SK-N-SH (cell line): Measurements from ENCODE around the gene LENG9. TPM values are rescaled to one million over a fixed set of nuclear protein-coding genes. Genes with fewer than 3 reads are reported as not detected.

Experiments
- CTCF ChIA-PET: fragments of 300-600, 350-600 bp; formaldehyde crosslinking; extraction: SDS; loops from one replicate; lab custom pipeline; 2021; lab: Yijun Ruan, JAX
- POLR2A ChIA-PET: fragments of 350-600 bp; sonication (Branson Sonifier 250); formaldehyde crosslinking; extraction: SDS; loops from one replicate; lab custom pipeline; 2020; ENCODE audit warnings: antibody characterized with exemption, inconsistent platforms; lab: Yijun Ruan, JAX
- DNase-seq: peaks from one replicate; pipeline ENCODE4 v3.0.0; 2012
- H2AFZ ChIP-seq: fragments of 200-600 bp; sonication (generic); 2 replicates; pipeline ENCODE4 v1.8.1; 2016; ENCODE audit warnings: antibody characterized with exemption, mild to moderate bottlenecking, low read depth
- H3F3A ChIP-seq: fragments of 200-600 bp; sonication (generic); replicated peaks from 2 replicates; pipeline ENCODE3; 2016; ENCODE audit warnings: antibody characterized with exemption, mild to moderate bottlenecking; ENCODE audit not compliant: insufficient read depth
- H3K27ac ChIP-seq, 2 experiments: fragments of 200-500 bp in 1 of 2; fragments of 200-600 bp in 1 of 2; sonication (Bioruptor generic) in 1 of 2; sonication (generic), shearing (Covaris generic) in 1 of 2; 2 replicates each; pipeline versions ENCODE4 v1.5.1 to v1.6.1; 2014 to 2016; ENCODE audit warnings: low read depth in 2 of 2, inconsistent platforms in 1 of 2, low read length in 1 of 2, mild to moderate bottlenecking in 1 of 2, mixed read lengths in 1 of 2
- H3K27me3 ChIP-seq: fragments of 200-600 bp; sonication (generic), shearing (Covaris generic); 2 replicates; pipeline ENCODE4 v1.6.1; 2016; ENCODE audit warnings: mixed run types; ENCODE audit not compliant: insufficient read depth
- H3K36me3 ChIP-seq, 2 experiments: fragments of 200-500 bp in 1 of 2; fragments of 200-600 bp in 1 of 2; sonication (Bioruptor generic) in 1 of 2; sonication (generic) in 1 of 2; replicated peaks in 1 of 2; 2 replicates each; pipeline versions ENCODE3 to v1.5.1; 2014 to 2016; ENCODE audit warnings: low read length in 1 of 2, mild to moderate bottlenecking in 1 of 2; ENCODE audit not compliant: insufficient read depth in 2 of 2, control insufficient read depth in 1 of 2
- H3K4me1 ChIP-seq, 2 experiments: fragments of 200-500 bp in 1 of 2; fragments of 200-600 bp in 1 of 2; sonication (Bioruptor generic) in 1 of 2; sonication (generic), shearing (Covaris generic) in 1 of 2; 2 replicates each; pipeline versions ENCODE4 v1.5.1 to v1.6.1; 2014 to 2016; ENCODE audit warnings: low read depth in 1 of 2, low read length in 1 of 2, mixed run types in 1 of 2; ENCODE audit not compliant: insufficient read depth in 2 of 2, control insufficient read depth in 1 of 2
- H3K4me2 ChIP-seq: fragments of 200-600 bp; sonication (generic), shearing (Covaris generic); 2 replicates; pipeline ENCODE4 v1.6.1; 2017; ENCODE audit warnings: mixed run types
- H3K4me3 ChIP-seq, 2 experiments: fragments of 200-500 bp in 1 of 2; fragments of 200-600 bp in 1 of 2; sonication (Bioruptor generic) in 1 of 2; sonication (generic), shearing (Covaris generic) in 1 of 2; 2 replicates each; pipeline versions ENCODE4 v1.5.1 to v1.8.1; 2014 to 2016; ENCODE audit warnings: low read depth in 2 of 2, inconsistent platforms in 1 of 2, low read length in 1 of 2, mild to moderate bottlenecking in 1 of 2, mixed read lengths in 1 of 2, moderate library complexity in 1 of 2
- H3K79me2 ChIP-seq: fragments of 200-600 bp; sonication (generic); 2 replicates; pipeline ENCODE4 v1.8.1; 2017; ENCODE audit warnings: mild to moderate bottlenecking; ENCODE audit not compliant: insufficient read depth
- H3K9ac ChIP-seq: fragments of 200-600 bp; sonication (generic); 2 replicates; pipeline ENCODE4 v1.6.1; 2017; ENCODE audit warnings: mixed run types
- H3K9me2 ChIP-seq: fragments of 200-600 bp; sonication (generic); 2 replicates; pipeline ENCODE4 v1.6.1; 2017; ENCODE audit warnings: mixed run types
- H3K9me3 ChIP-seq: fragments of 200-600 bp; sonication (generic); 2 replicates; pipeline ENCODE4 v1.6.1; 2017; ENCODE audit warnings: mixed run types, mild to moderate bottlenecking, moderate library complexity
- H4K20me1 ChIP-seq: fragments of 200-600 bp; sonication (generic); 2 replicates; pipeline ENCODE4 v1.6.1; 2017; ENCODE audit warnings: mild to moderate bottlenecking, mixed run types; ENCODE audit not compliant: insufficient read depth
- ELF1 ChIP-seq: IDR thresholded peaks from 2 replicates; pipeline ENCODE4 v1.4.0; 2012
- EP300 ChIP-seq, 2 experiments: IDR thresholded peaks; 2 replicates each; pipeline versions ENCODE4 v1.4.0 to v1.6.1; 2012; ENCODE audit warnings: borderline replicate concordance in 1 of 2, low read depth in 1 of 2, low read length in 1 of 2
- EZH2phosphoT487 ChIP-seq: fragments of 200-600 bp; sonication (generic); IDR thresholded peaks from 2 replicates; pipeline ENCODE4 v1.6.1; 2017; ENCODE audit warnings: low read depth, mixed run types, mild to moderate bottlenecking, antibody characterized with exemption, moderate library complexity, borderline replicate concordance
- FOXJ3 ChIP-seq: sonication (generic); formaldehyde crosslinking; IDR thresholded peaks from 2 replicates; pipeline ENCODE4 v1.5.1; 2020; ENCODE audit warnings: mild to moderate bottlenecking, missing genetic modification reagents
- GABPA ChIP-seq: IDR thresholded peaks from 2 replicates; pipeline ENCODE4 v1.4.0; 2012; ENCODE audit warnings: low read depth, mild to moderate bottlenecking
- NFIC ChIP-seq: IDR thresholded peaks from 2 replicates; pipeline ENCODE4 v1.4.0; 2012; ENCODE audit warnings: borderline replicate concordance
- POLR2AphosphoS5 ChIP-seq: IDR thresholded peaks from 2 replicates; pipeline ENCODE4 v1.6.1; 2012; ENCODE audit warnings: low read depth, low read length
- RCOR1 ChIP-seq: fragments of 150-350 bp; IDR thresholded peaks from 2 replicates; pipeline ENCODE4 v1.6.1; 2017; ENCODE audit warnings: antibody characterized with exemption, low read length
- RXRA ChIP-seq: IDR thresholded peaks from 2 replicates; pipeline ENCODE4 v1.4.0; 2012; ENCODE audit warnings: low read depth, mild to moderate bottlenecking, borderline replicate concordance
- SIN3A ChIP-seq: IDR thresholded peaks from 2 replicates; pipeline ENCODE4 v1.6.1; 2012; ENCODE audit warnings: low read depth, mild to moderate bottlenecking, low read length, moderate library complexity, borderline replicate concordance
- TAF1 ChIP-seq: IDR thresholded peaks from 2 replicates; pipeline ENCODE4 v1.6.1; 2012; ENCODE audit warnings: low read depth, mild to moderate bottlenecking, low read length, moderate library complexity, borderline replicate concordance
- TCF12 ChIP-seq: IDR thresholded peaks from 2 replicates; pipeline ENCODE4 v1.4.0; 2012
- TEAD4 ChIP-seq: IDR thresholded peaks from 2 replicates; pipeline ENCODE4 v1.4.0; 2012; ENCODE audit warnings: mild to moderate bottlenecking, borderline replicate concordance; ENCODE audit not compliant: insufficient read depth
- YY1 ChIP-seq: IDR thresholded peaks from 2 replicates; pipeline ENCODE4 v1.4.0; 2012; ENCODE audit warnings: low read depth, mild to moderate bottlenecking
- WGBS: methylation state at CpG from one replicate; pipeline ENCODE4 v1.1.6; 2017; ENCODE audit warnings: low lambda C conversion rate; 5-methylcytosine and 5-hydroxymethylcytosine counted together
- polyA plus RNA-seq, 3 experiments: library from polyadenylated mRNA; depleted of rRNA; stranded (reverse); fragments of >200 nt; gene quantifications; 2 replicates each; pipeline ENCODE4 v1.2.3, GENCODE V29; 2012
- TF ChIP-seq, protein P1 (sequence below): IDR thresholded peaks from 2 replicates; pipeline ENCODE4 v1.6.1; 2012; ENCODE audit warnings: mild to moderate bottlenecking, low read depth, low read length, moderate library complexity
- TF ChIP-seq, protein P2 (sequence below): fragments of 150-350 bp; IDR thresholded peaks from 2 replicates; pipeline ENCODE4 v1.6.1; 2016; ENCODE audit warnings: mild to moderate bottlenecking, low read depth, low read length

Gene LENG9
- polyA plus RNA-seq, 1 of the 3 experiments (the other 2 are of a cell fraction): 0.20 TPM

DNA sequence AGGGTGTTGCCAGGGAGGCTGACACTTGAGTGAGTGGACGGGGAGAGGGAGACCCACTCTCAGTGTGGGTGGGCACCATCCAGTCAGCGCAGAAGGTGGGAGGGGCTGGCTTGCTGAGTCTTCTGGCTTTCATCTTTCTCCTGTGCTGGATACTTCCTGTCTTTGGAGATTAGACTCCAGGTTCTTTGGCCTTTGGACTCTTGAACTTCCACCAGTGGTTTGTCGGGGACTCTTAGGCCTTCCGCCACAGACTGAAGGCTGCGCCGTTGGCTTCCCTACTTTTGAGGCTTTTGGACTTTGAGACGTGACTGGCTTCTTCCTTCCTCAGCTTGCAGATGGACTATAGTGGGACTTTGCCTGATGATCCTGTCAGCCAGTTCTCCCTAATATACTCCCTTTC, 18.8 kb downstream of the LENG9 start:
- Histone ChIP-seq H3K9me2 (no peaks in the 10 kb centered on the region), H3K9me3 (no peaks in the 10 kb centered on the region), H3K4me2 (no peak overlapping the region), H3K79me2 (peaks cover 35% of the 10 kb centered on the region), H3K27ac (no peak overlapping the region), H3K4me1 (peaks cover 2 to 4% of the 10 kb centered on the region in 2 experiments; a peak in 2 of 4 replicates), H3K36me3 (peaks cover 5 to 16% of the 10 kb centered on the region in 2 experiments), H3K27me3 (no peaks in the 10 kb centered on the region), H3F3A (no peaks in the 10 kb centered on the region), H4K20me1 (peaks cover 3% of the 10 kb centered on the region)
- 95% methylated on average over 7 of the region's 7 CpGs for WGBS
- no peak for TF ChIP-seq RXRA
- TF ChIP-seq, all 33 proteins: peak for 0
- Histone ChIP-seq H3K4me3 (no peak overlapping the region), H3K9ac (no peak overlapping the region), H2AFZ (no peak overlapping the region)
- ChIA-PET CTCF (no interaction called here), POLR2A (no interaction called here)
- no peak for DNase-seq

DNA sequence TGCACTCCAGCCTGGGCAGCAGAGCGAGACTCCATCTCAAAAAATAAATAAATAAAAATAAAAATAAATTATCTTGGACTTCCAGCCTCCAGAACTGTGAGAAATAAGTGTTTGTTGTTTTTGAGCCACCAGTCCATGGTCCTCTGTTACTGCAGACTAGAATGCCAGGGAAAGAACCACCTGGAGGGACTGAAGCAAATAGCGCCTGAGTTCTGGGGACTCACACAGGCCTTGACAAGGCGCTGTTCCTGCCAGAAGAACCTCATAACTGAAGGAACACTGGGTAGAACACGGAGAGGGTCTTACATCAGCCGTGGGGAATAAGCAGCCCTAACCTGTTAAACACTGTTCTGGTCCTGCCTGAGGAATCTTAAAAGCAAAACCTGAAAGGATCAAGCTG, 22.9 kb downstream of the LENG9 start:
- no peak overlapping the region for H2AFZ ChIP-seq
- CTCF ChIA-PET: interaction anchor here (2.8 kb wide), 1 partner anchor 8 kb away, joined by 12 read pairs; the partner anchor contains the start of gene LENG8
- H3K4me1 ChIP-seq: no peaks in the 10 kb centered on the region
- 94% methylated on average over 5 of the region's 5 CpGs for WGBS
- H3F3A ChIP-seq: no peaks in the 10 kb centered on the region
- no peak overlapping the region for H3K4me2 ChIP-seq
- H3K9ac ChIP-seq: no peak overlapping the region
- H3K9me2 ChIP-seq: no peaks in the 10 kb centered on the region
- no peak for DNase-seq
- POLR2A ChIA-PET: no interaction called here
- peaks cover 7% of the 10 kb centered on the region; the same call in 1 of the 2 replicates for H3K79me2 ChIP-seq
- H3K9me3 ChIP-seq: no peaks in the 10 kb centered on the region
- peaks cover 5 to 11% of the 10 kb centered on the region in 2 experiments for H3K36me3 ChIP-seq
- no peaks in the 10 kb centered on the region for H3K27me3 ChIP-seq
- TF ChIP-seq GABPA (no peak), RCOR1 (no peak), TCF12 (no peak), FOXJ3 (CRISPR knock-in tag) (no peak), ELF1 (no peak), POLR2AphosphoS5 (no peak), TEAD4 (no peak), YY1 (no peak), TAF1 (no peak), EP300 (IDR thresholded peaks at IDR 0.05; ENCODE audit: borderline replicate concordance in 1 of 2, low read depth in 1 of 2, low read length in 1 of 2) (no peak), NFIC (no peak), EZH2phosphoT487 (no peak), SIN3A (no peak)
- TF ChIP-seq, protein P1, sequence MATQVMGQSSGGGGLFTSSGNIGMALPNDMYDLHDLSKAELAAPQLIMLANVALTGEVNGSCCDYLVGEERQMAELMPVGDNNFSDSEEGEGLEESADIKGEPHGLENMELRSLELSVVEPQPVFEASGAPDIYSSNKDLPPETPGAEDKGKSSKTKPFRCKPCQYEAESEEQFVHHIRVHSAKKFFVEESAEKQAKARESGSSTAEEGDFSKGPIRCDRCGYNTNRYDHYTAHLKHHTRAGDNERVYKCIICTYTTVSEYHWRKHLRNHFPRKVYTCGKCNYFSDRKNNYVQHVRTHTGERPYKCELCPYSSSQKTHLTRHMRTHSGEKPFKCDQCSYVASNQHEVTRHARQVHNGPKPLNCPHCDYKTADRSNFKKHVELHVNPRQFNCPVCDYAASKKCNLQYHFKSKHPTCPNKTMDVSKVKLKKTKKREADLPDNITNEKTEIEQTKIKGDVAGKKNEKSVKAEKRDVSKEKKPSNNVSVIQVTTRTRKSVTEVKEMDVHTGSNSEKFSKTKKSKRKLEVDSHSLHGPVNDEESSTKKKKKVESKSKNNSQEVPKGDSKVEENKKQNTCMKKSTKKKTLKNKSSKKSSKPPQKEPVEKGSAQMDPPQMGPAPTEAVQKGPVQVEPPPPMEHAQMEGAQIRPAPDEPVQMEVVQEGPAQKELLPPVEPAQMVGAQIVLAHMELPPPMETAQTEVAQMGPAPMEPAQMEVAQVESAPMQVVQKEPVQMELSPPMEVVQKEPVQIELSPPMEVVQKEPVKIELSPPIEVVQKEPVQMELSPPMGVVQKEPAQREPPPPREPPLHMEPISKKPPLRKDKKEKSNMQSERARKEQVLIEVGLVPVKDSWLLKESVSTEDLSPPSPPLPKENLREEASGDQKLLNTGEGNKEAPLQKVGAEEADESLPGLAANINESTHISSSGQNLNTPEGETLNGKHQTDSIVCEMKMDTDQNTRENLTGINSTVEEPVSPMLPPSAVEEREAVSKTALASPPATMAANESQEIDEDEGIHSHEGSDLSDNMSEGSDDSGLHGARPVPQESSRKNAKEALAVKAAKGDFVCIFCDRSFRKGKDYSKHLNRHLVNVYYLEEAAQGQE: no peak
- TF ChIP-seq, protein P2, sequence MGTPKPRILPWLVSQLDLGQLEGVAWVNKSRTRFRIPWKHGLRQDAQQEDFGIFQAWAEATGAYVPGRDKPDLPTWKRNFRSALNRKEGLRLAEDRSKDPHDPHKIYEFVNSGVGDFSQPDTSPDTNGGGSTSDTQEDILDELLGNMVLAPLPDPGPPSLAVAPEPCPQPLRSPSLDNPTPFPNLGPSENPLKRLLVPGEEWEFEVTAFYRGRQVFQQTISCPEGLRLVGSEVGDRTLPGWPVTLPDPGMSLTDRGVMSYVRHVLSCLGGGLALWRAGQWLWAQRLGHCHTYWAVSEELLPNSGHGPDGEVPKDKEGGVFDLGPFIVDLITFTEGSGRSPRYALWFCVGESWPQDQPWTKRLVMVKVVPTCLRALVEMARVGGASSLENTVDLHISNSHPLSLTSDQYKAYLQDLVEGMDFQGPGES: no peak
- H3K27ac ChIP-seq: no peak overlapping the region
- H3K4me3 ChIP-seq: no peak overlapping the region
- peaks cover 14% of the 10 kb centered on the region; the same call in 1 of the 2 replicates for H4K20me1 ChIP-seq
